ENCODE results near the gene C4orf51.
"Not testable (repeated sequence)": the region's sequence is repeated elsewhere in the genome, so short reads cannot be mapped to it uniquely, and the experiment has no call there.

C4orf51 gene

GRCh38 chr4:145679991-145680455, at the start of gene C4orf51:
C4orf51 (plus strand) TSS chr4:145680146; CDS start chr4:145680204, 58 bp downstream.
- DNase-seq (ENCODE audit: low spot score), result no peak

- DNase-seq (ENCODE audit: low spot score), result no peak
These were observed 44.8 kb upstream of the C4orf51 start for GRCh38 chr4:145635117-145635516.

DNA sequence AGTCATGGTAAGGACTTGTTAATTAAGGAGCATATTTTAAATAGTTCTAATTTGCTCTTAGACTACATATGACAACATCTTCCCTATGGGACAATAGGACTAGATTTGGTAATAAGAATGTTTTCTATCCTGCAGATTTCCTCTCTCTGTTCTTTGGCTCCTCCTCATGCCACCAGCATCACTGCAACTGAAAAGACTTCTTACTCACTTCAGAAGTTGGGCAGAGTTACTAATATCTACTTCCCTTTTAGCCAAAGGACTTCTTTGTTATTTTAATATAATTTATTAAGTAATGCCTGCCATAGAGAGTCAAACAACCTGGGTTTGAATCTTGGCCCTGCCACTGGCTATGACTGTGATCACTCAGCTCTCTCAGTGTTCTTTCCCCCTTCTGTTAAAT, 44.3 kb upstream of the C4orf51 start:
- DNase-seq (ENCODE audit: low spot score), result no peak

DNA sequence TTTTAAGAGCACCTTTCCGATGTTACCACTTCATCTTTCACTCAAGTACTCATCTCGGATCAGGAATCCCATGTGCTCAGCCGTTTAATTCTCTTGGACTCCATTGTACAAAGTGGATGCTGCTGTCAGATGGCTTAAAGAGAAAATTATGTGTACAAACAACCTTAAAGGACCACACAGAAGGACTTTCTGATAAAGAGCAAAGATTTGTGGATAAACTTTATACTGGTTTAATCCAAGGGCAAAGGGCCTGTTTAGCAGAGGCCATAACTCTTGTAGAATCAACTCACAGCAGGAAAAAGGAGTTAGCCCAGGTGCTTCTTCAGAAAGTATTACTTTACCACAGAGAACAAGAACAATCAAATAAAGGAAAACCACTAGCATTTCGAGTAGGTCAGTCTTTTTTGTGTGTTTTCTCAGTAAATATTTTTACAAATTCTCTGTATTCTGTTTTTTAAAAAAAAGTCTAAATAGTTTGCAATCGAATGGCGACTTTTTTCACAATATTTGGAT, 40.7 kb upstream of the C4orf51 start:
- DNase-seq (ENCODE audit: low spot score), result no peak

GRCh38 chr4:145640236-145640635, 39.7 kb upstream of the C4orf51 start:
- not testable (repeated sequence) for DNase-seq (ENCODE audit: low spot score)

- no peak for DNase-seq (ENCODE audit: low spot score)
These were observed 36.7 kb upstream of the C4orf51 start for GRCh38 chr4:145643295-145643694.

- DNase-seq (ENCODE audit: low spot score), result no peak
These were observed 35.2 kb upstream of the C4orf51 start for GRCh38 chr4:145644699-145645098.

DNA sequence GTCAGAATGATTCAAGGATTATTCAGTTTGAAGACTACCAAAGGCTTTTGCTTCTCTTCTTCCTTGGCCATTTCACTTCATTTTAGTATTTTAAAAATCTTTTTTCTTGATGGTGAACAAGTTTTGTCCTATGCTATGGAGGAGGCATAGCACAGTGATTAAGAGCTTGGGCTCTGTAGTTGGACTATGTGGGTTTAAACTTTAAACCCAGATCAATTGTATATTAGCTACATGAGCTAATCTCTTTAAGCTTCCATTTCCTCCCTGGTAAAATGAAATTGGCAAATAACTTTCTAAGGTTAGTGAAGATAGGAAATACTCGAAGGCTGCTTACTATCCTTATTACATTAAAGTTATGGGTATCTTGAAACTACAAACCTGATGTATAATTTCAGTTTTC, 23.8 kb upstream of the C4orf51 start:
- DNase-seq (ENCODE audit: low spot score), result no peak

GRCh38 chr4:145660064-145660463, 19.9 kb upstream of the C4orf51 start:
- DNase-seq (ENCODE audit: low spot score), result no peak

DNA sequence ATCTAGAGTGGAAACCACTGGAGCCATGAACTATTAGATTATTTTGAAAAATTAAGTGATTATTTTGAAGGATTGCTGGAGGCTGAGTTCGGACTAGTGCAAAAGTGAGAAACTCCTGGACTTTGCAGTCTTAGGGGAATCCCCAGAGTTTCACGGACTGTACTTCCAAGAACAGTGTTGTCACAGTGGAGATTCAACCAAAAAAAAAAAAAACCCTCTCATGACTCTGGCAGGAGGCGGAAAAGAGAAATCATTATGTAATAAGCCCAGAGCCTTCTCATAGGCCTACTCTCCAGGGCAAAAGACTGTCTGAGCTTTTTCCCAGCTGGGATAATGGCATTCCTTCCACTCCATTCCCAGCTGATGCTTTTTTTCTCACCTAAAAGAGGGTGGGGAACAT, 16.8 kb upstream of the C4orf51 start:
- no peak for DNase-seq (ENCODE audit: low spot score)

DNA sequence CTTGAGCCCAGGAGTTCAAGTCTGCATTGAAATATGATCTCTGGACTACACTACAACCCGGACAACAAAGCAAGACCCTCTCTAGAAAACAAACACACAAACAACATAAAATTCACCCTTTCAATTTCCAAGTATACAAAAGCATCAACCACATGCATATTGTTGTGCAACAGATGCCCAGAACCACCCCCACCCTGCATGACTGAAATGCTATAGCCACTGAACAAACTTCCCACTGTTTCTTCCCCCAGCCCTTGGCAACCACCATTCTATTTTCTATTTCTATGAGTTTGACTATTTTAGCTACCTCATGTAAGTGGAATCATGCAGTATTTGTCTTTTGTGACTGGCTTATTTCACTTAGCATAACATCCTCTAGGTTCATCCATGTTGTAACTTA, 14.2 kb upstream of the C4orf51 start:
- no peak for DNase-seq (ENCODE audit: low spot score)

DNA sequence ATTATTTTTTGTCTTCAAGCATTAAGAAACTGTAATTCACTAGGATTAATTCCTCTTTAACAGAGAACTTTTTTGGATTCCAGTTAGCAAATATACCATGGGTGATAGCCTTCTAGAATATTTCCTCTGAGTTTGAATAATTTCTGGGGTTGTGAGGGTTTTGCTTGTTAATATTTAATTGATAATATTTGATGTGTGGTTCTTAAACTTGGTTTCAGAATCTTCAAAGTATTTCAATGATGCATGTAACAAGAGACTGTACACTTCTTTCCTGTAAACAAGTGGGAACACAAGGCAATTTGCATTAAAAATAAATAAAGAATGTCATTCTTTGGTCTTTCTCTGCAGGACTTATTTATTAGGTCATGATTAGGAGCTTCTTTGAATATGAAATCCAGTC, 9.5 kb upstream of the C4orf51 start:
- DNase-seq (ENCODE audit: low spot score), result no peak

DNA sequence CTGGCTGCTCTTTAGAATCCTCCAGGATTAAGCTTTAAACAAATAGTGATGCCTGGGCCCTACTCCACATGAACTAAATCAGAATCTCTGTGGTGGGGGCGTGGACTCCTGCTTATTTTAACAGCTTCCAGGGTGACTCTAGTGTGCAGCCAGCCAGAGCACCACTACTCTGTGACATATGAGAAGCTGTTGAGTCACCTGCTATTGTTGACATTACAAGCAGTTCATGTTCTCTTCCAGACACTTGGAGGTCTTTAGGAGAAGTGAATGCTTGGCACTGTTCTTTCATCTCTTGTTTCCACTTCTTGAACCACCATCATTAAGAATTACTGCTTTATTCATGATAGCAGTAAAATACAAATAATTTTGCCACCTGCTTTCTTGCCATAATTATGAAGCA, 426 bp upstream of the C4orf51 start:
- DNase-seq (ENCODE audit: low spot score), result no peak

GRCh38 chr4:145680902-145681301, 956 bp downstream of the C4orf51 start:
- DNase-seq (ENCODE audit: low spot score), result no peak

DNA sequence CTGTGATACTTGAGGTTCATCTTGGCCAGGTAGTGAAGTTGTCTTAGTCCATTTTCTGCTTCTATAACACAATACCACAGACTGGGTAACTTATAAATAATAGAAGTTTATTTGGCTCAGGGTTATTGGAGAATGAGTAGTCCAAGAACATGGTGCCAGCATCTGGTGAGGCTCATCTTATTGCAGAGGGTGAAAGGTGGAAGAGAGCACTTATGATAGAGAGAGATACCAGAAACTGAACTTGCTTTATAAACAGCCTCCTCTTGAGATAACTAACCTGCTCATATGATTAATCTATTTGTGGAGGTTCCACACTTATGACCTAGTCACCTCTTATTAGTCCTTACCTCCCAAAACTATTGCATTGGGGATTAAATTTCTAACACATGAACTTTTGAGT, 1.6 kb downstream of the C4orf51 start:
- DNase-seq (ENCODE audit: low spot score), result no peak

DNA sequence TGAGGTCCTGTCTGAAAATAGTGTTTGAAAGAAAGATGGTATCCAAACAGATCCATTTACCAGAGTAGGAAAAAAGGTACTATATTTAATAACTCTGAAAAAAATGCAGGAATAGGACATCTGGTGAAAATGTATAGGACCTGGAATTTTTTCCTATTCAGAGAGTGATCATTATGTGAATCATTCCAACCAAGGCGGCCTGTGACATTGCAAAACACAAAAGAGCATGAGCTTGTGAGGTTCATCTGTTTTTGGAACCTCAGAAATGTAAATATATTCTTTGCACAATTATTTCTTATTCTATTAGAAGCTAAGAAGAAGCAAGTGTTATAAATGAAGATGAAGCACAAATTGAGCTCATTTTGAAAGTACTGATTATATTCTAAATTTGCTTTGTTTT, 2.0 kb downstream of the C4orf51 start:
- no peak for DNase-seq (ENCODE audit: low spot score)

DNA sequence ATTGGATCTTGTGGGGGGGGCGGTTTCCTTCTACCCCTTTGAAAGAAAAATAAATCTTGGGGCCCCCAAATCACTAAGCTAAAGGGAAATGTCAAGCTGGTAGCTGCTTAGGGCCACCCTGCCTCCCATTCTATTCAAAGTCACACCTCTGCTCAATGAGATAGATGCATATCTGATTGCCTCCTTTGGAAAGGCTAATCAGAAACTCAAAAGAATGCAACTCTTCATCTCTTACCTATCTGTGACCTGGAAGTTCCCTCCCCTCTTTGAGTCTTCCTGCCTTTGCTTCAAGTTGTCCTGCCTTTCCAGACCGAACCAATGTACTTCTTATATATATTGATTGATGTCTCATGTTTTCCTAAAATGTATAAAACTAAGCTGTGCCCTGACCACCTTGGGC, 7.0 kb downstream of the C4orf51 start:
- no peak for DNase-seq (ENCODE audit: low spot score)

- DNase-seq (ENCODE audit: low spot score), result no peak
These were observed 10.7 kb downstream of the C4orf51 start for GRCh38 chr4:145690610-145691009.

DNA sequence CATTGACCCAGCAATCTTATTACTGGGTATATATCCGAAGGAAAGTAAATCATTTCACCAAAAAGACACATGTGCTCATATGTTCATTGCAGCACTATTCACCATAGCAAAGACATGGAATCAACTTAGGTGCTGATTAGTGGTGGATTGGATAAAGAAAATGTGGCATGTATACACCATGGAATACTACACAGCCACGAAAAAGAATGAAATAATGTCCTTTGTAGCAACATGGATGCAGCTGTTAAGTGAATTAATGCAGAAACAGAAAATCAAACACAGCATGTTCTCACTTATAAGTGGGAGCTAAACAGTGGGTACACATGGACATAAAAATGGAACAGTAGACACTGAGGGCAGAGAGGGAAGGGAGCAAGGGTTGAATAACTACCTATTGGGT, 11.5 kb downstream of the C4orf51 start:
- DNase-seq (ENCODE audit: low spot score), result not testable (repeated sequence)

DNA sequence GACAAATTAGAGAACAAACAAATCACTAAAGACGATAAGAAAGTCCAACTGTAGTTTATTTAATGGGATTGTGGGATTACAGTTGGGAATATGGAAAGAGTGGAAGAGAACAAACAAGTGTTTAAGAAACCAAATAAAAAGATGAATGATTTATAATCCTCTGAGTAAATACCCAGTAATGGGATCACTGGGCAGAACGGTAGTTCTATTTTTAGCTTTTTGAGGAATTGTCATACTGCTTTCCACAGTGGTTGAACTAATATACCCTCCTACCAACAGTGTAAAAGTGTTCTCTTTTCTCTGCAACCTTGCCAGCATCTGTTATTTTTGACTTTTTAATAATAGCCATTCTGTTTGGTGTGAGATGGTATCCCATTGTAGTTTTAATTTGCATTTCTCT, 15.0 kb downstream of the C4orf51 start:
- DNase-seq (ENCODE audit: low spot score), result no peak

DNA sequence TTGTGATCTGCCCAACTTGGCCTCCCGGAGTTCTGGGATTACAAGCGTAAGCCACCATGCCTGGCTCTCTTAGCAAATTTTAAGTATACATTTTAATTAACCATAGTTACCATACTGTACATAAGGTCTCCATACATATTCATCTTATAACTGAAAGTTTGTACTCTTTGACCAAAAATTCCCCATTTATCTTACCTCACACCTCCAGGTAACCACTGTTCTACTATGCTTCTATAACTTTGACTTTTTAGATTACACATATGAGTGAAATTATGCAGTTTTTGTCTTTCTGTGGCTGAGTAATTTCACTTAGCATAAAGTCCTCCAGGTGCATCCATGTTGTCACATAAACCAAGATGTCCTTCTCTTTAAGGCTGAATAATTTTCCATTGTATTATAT, 17.4 kb downstream of the C4orf51 start:
- no peak for DNase-seq (ENCODE audit: low spot score)

DNA sequence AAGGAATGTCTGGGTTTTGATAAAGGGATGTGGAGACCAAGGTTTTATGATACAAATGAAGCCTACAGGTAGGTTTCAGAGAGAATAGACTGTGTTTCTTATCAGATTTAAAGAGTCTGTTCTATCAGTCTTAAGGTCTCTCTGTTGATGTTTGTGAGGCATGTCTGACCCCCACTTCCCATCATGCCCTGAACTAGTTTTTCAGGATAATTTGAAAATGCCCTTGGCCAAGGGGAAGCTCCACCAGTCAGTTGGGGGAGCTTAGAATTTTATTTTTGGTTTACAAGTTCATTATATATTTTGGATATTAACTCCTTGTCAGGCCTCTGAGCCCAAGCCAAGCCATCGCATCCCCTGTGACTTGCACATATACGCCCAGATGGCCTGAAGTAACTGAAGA, 18.6 kb downstream of the C4orf51 start:
- DNase-seq (ENCODE audit: low spot score), result no peak

GRCh38 chr4:145703850-145704497, 24.0 kb downstream of the C4orf51 start:
- no peak for DNase-seq (ENCODE audit: low spot score)

- no peak for DNase-seq (ENCODE audit: low spot score)
These were observed 29.4 kb downstream of the C4orf51 start for GRCh38 chr4:145709336-145709735.
